Lower lobe of right lung (tissue), 2 donors: ENCODE results near the gene ST3GAL3. TPM values are rescaled to one million over a fixed set of nuclear protein-coding genes. Genes with fewer than 3 reads are reported as not detected.

Experiments
- ATAC-seq, 2 donors: fragments of 200-7000 bp; cut with Tn5 transposase; one replicate each; pipeline ENCODE4 v1.9.1; 2020 to 2022; ENCODE audit warnings: mild to moderate bottlenecking in 2 of 2, moderate library complexity in 2 of 2
- DNase-seq: peaks from one replicate; pipeline ENCODE4 v3.0.0-alpha.2; 2020
- H3K27ac ChIP-seq: fragments of 200-600 bp; one replicate; pipeline ENCODE4 v1.8.0; 2022
- H3K27me3 ChIP-seq: fragments of 200-600 bp; one replicate; pipeline ENCODE4 v1.8.0; 2022; ENCODE audit warnings: low read depth
- H3K36me3 ChIP-seq: fragments of 200-600 bp; one replicate; pipeline ENCODE4 v1.8.0; 2022; ENCODE audit warnings: mild to moderate bottlenecking
- H3K4me1 ChIP-seq: fragments of 200-600 bp; one replicate; pipeline ENCODE4 v1.8.0; 2022
- H3K4me3 ChIP-seq: fragments of 200-600 bp; one replicate; pipeline ENCODE4 v1.8.0; 2022; ENCODE audit warnings: mild to moderate bottlenecking
- H3K9me3 ChIP-seq: fragments of 200-600 bp; one replicate; pipeline ENCODE4 v1.8.0; 2022
- CTCF ChIP-seq: fragments of 200-600 bp; IDR thresholded peaks from one replicate; pipeline ENCODE4 v1.8.0; 2022; ENCODE audit warnings: antibody characterized with exemption, mild to moderate bottlenecking
- intact Hi-C: fragments of 100-400 bp; cut with DNase I; formaldehyde crosslinking; loops from one replicate; pipeline ENCODE4 v1.11.0; 2022
- total RNA-seq: library from RNA; stranded (reverse); fragmentation: NEBNext Ultra II Directional; extraction: Animal tissue kit (Norgen Biotek cat#: 25700); gene quantifications from one replicate; pipeline ENCODE4 v1.2.1, GENCODE V29; 2021
- donor health status: DM: no; HTN: yes; CAD: no; lungs with severe emphysema.

The ST3GAL3 gene
- total RNA-seq, 1 donor from 2014 or later = 23.6 TPM

GRCh38 chr1:43890815-43891214 lies 183.5 kb downstream of the ST3GAL3 start:
- Histone ChIP-seq H3K4me3 (no peak overlapping the region), H3K27ac (no peak overlapping the region), H3K27me3 (no peaks in the 10 kb centered on the region), H3K4me1 (no peaks in the 10 kb centered on the region), H3K9me3 (no peaks in the 10 kb centered on the region), H3K36me3 (peaks cover 5% of the 10 kb centered on the region)
- TF ChIP-seq CTCF = no peak
- no peak for ATAC-seq
- intact Hi-C loops = no loop called here
- DNase-seq = no peak

GRCh38 chr1:43893006-43893405 lies 185.7 kb downstream of the ST3GAL3 start:
- DNase-seq (no peak), ATAC-seq (no peak)
- Histone ChIP-seq H3K36me3 (peaks cover 10% of the 10 kb centered on the region), H3K4me3 (no peak overlapping the region), H3K4me1 (no peaks in the 10 kb centered on the region), H3K27me3 (no peaks in the 10 kb centered on the region), H3K27ac (no peak overlapping the region), H3K9me3 (no peaks in the 10 kb centered on the region)
- no peak for TF ChIP-seq CTCF
- intact Hi-C loops = no loop called here

- TF ChIP-seq CTCF = no peak
- Histone ChIP-seq H3K36me3 (peaks cover 27% of the 10 kb centered on the region), H3K9me3 (no peaks in the 10 kb centered on the region), H3K27ac (no peak overlapping the region), H3K4me3 (no peak overlapping the region), H3K27me3 (no peaks in the 10 kb centered on the region), H3K4me1 (no peaks in the 10 kb centered on the region)
- intact Hi-C loops = no loop called here
- ATAC-seq (no peak), DNase-seq (no peak)
Observed at GRCh38 chr1:43898981-43899380, 191.6 kb downstream of the ST3GAL3 start.

- no peak overlapping the region for H3K27ac ChIP-seq
- DNase-seq (no peak), ATAC-seq (no peak)
- H3K4me1 ChIP-seq = no peaks in the 10 kb centered on the region
- peaks cover 27% of the 10 kb centered on the region for H3K36me3 ChIP-seq
- H3K27me3 ChIP-seq = no peaks in the 10 kb centered on the region
- no peak overlapping the region for H3K4me3 ChIP-seq
- intact Hi-C loops = no loop called here
- H3K9me3 ChIP-seq = no peaks in the 10 kb centered on the region
- no peak for TF ChIP-seq CTCF
Observed at GRCh38 chr1:43900386-43900785, 193.1 kb downstream of the ST3GAL3 start.

GRCh38 chr1:43901196-43901961 lies 194.0 kb downstream of the ST3GAL3 start:
- no peak for ATAC-seq
- H3K27me3 ChIP-seq = no peaks in the 10 kb centered on the region
- intact Hi-C loops = no loop called here
- H3K9me3 ChIP-seq = no peaks in the 10 kb centered on the region
- H3K4me1 ChIP-seq = no peaks in the 10 kb centered on the region
- H3K27ac ChIP-seq = no peak overlapping the region
- no peak overlapping the region for H3K4me3 ChIP-seq
- no peak for TF ChIP-seq CTCF
- DNase-seq = no peak
- peaks cover 21% of the 10 kb centered on the region for H3K36me3 ChIP-seq
